Right atrium auricular region (tissue), 2 donors: ENCODE measurements around the gene GAD2. TPM values are rescaled to one million over a fixed set of nuclear protein-coding genes. Genes with fewer than 3 reads are reported as not detected.

Source experiments
- DNase-seq: peaks from one replicate; pipeline ENCODE4 v3.0.0-alpha.2; 2019; ENCODE audit warnings: low spot score
- H3K27ac ChIP-seq, 2 donors: fragments of 200-600 bp; sonication (generic); 1 replicate in 1 of 2; 2 replicates in 1 of 2; pipeline ENCODE4 v1.5.1; 2016 to 2019
- H3K27me3 ChIP-seq, 2 donors: fragments of 200-600 bp; sonication (generic); one replicate each; pipeline versions ENCODE4 v1.5.1 to v1.6.0; 2017 to 2019
- H3K36me3 ChIP-seq: fragments of 200-600 bp; sonication (generic); one replicate; pipeline ENCODE4 v1.5.1; 2016
- H3K4me1 ChIP-seq, 2 donors: fragments of 200-600 bp; sonication (generic); one replicate each; pipeline versions ENCODE4 v1.5.1 to v1.6.0; 2017 to 2019
- H3K4me3 ChIP-seq, 2 donors: fragments of 200-600 bp; sonication (generic); 1 replicate in 1 of 2; 2 replicates in 1 of 2; pipeline ENCODE4 v1.5.1; 2017 to 2019; ENCODE audit warnings: mild to moderate bottlenecking in 1 of 2, moderate library complexity in 1 of 2
- H3K9me3 ChIP-seq, 2 donors: fragments of 200-600 bp; sonication (generic); one replicate each; pipeline ENCODE4 v1.5.1; 2019
- CTCF ChIP-seq, 2 donors: fragments of 200-600 bp; sonication (generic); IDR thresholded peaks; one replicate each; pipeline ENCODE4 v1.5.1; 2019; ENCODE audit warnings: antibody characterized with exemption in 2 of 2
- total RNA-seq, 2 donors: library from RNA; depleted of rRNA; stranded (reverse); fragments of >200 nt; gene quantifications; one replicate each; pipeline ENCODE4 v1.1.0, GENCODE V29; 2016

Gene GAD2
- total RNA-seq, 2 donors from 2014 or later, result not detected

- Histone ChIP-seq H3K27ac (no peak overlapping the region), H3K4me3 (no peak overlapping the region), H3K27me3 (no peaks in the 10 kb centered on the region), H3K4me1 (no peaks in the 10 kb centered on the region), H3K9me3 (no peaks in the 10 kb centered on the region), H3K36me3 (no peaks in the 10 kb centered on the region)
- no peak for TF ChIP-seq CTCF (IDR thresholded peaks at IDR 0.05)
- DNase-seq, result no peak
Observed at GRCh38 chr10:26243351-26243720, 26.8 kb downstream of the GAD2 start.

GRCh38 chr10:26249681-26250080 is 33.1 kb downstream of the GAD2 start:
- no peaks in the 10 kb centered on the region for H3K9me3 ChIP-seq
- no peak overlapping the region for H3K27ac ChIP-seq
- no peaks in the 10 kb centered on the region for H3K27me3 ChIP-seq
- DNase-seq, result no peak
- TF ChIP-seq CTCF (IDR thresholded peaks at IDR 0.05), result no peak
- H3K36me3 ChIP-seq, result no peaks in the 10 kb centered on the region
- H3K4me1 ChIP-seq, result no peaks in the 10 kb centered on the region
- no peak overlapping the region for H3K4me3 ChIP-seq

GRCh38 chr10:26251925-26252324 is 35.4 kb downstream of the GAD2 start:
- no peaks in the 10 kb centered on the region for H3K4me1 ChIP-seq
- no peaks in the 10 kb centered on the region for H3K36me3 ChIP-seq
- no peaks in the 10 kb centered on the region for H3K27me3 ChIP-seq
- no peak for TF ChIP-seq CTCF (IDR thresholded peaks at IDR 0.05)
- no peaks in the 10 kb centered on the region for H3K9me3 ChIP-seq
- H3K4me3 ChIP-seq, result no peak overlapping the region
- DNase-seq, result no peak
- no peak overlapping the region for H3K27ac ChIP-seq

- Histone ChIP-seq H3K9me3 (no peaks in the 10 kb centered on the region), H3K4me3 (no peak overlapping the region), H3K4me1 (no peaks in the 10 kb centered on the region), H3K27me3 (no peaks in the 10 kb centered on the region), H3K36me3 (no peaks in the 10 kb centered on the region), H3K27ac (no peak overlapping the region)
- no peak for DNase-seq
- no peak for TF ChIP-seq CTCF (IDR thresholded peaks at IDR 0.05)
Observed at GRCh38 chr10:26254616-26255015, 38.0 kb downstream of the GAD2 start.

- TF ChIP-seq CTCF (IDR thresholded peaks at IDR 0.05), result no peak
- no peak for DNase-seq
- no peak overlapping the region for H3K27ac ChIP-seq
Observed at GRCh38 chr10:26259341-26259740, 42.8 kb downstream of the GAD2 start.

GRCh38 chr10:26269754-26270153 is 53.2 kb downstream of the GAD2 start:
- no peak for DNase-seq
- Histone ChIP-seq H3K9me3 (no peaks in the 10 kb centered on the region), H3K4me3 (no peak overlapping the region), H3K36me3 (no peaks in the 10 kb centered on the region), H3K4me1 (no peaks in the 10 kb centered on the region), H3K27ac (no peak overlapping the region), H3K27me3 (no peaks in the 10 kb centered on the region)
- peak in 1 of 2 donors; percentile 21 for TF ChIP-seq CTCF (IDR thresholded peaks at IDR 0.05)

More at GRCh38 chr10:26259341-26259740, 42.8 kb downstream of the GAD2 start:
- H3K36me3 ChIP-seq, result no peaks in the 10 kb centered on the region
- H3K9me3 ChIP-seq, result no peaks in the 10 kb centered on the region
- no peak overlapping the region for H3K4me3 ChIP-seq
- H3K4me1 ChIP-seq, result no peaks in the 10 kb centered on the region
- no peaks in the 10 kb centered on the region for H3K27me3 ChIP-seq
